HepG2 (cell line): ENCODE data around the gene B9D2. TPM values are rescaled to one million over a fixed set of nuclear protein-coding genes. Genes with fewer than 3 reads are reported as not detected.

Source experiments
- ATAC-seq: fragments of 200-7000 bp; cut with Tn5 transposase; 3 replicates; pipeline ENCODE4 v1.9.1; 2020; ENCODE audit warnings: mild to moderate bottlenecking, moderate library complexity
- BruUV-seq: library from RNA; stranded (reverse); fragments of 400-500 nt; replicated peaks from 2 replicates; lab custom pipeline; 2021; lab: Mats Ljungman, UMichigan
- CTCF ChIA-PET: fragments of 300-600 bp; formaldehyde crosslinking; extraction: SDS; loops from one replicate; lab custom pipeline; 2021; ENCODE audit warnings: low total read pairs, inconsistent platforms, low intra/inter-chr PET ratio; lab: Yijun Ruan, JAX
- POLR2A ChIA-PET: fragments of 350-600 bp; sonication (Branson Sonifier 250); formaldehyde crosslinking; loops from one replicate; lab custom pipeline; 2020; ENCODE audit warnings: antibody characterized with exemption, inconsistent platforms; lab: Yijun Ruan, JAX
- DNase-seq: peaks from one replicate; pipeline ENCODE4 v3.0.0-alpha.2; 2015; ENCODE audit warnings: low spot score
- FAIRE-seq: peaks from 3 replicates; lab custom pipeline; 2011; peaks lifted over from hg19 to GRCh38; lab: Jason Lieb, UNC
- H2AFZ ChIP-seq: one replicate; pipeline ENCODE4 v1.6.1; 2011; ENCODE audit warnings: low read length, inconsistent platforms
- H3K27ac ChIP-seq: fragments of 300-600 bp; 3 replicates; pipeline ENCODE4 v1.8.0; 2011; ENCODE audit warnings: mixed run types, mild to moderate bottlenecking, mixed read lengths, low read length, inconsistent platforms; ENCODE audit not compliant: insufficient read depth; ENCODE audit errors: extremely low read length
- H3K27me3 ChIP-seq, 2 experiments: fragments of 200-600 bp in 1 of 2; 2 replicates in 1 of 2; 3 replicates in 1 of 2; pipeline versions ENCODE4 v1.6.0 to v1.8.0; 2011; ENCODE audit warnings: low read length in 2 of 2, mild to moderate bottlenecking in 2 of 2, moderate library complexity in 2 of 2, inconsistent platforms in 1 of 2; ENCODE audit not compliant: insufficient read depth in 2 of 2, control insufficient read depth in 1 of 2
- H3K36me3 ChIP-seq, 2 experiments: fragments of 200-600 bp in 1 of 2; replicated peaks in 1 of 2; 2 replicates in 1 of 2; 3 replicates in 1 of 2; pipeline versions ENCODE4 v1.5.1 to v1.8.0; 2011; ENCODE audit warnings: low read length in 2 of 2, inconsistent platforms in 1 of 2; ENCODE audit not compliant: insufficient read depth in 2 of 2, control insufficient read depth in 1 of 2
- H3K4me1 ChIP-seq: 2 replicates; pipeline ENCODE4 v1.5.1; 2012; ENCODE audit warnings: low read length, inconsistent platforms; ENCODE audit not compliant: insufficient read depth
- H3K4me2 ChIP-seq: 2 replicates; pipeline ENCODE4 v1.6.0; 2011; ENCODE audit warnings: low read depth, low read length, inconsistent platforms
- H3K4me3 ChIP-seq, 3 experiments: fragments of 200-600 bp in 1 of 3; sonication (generic), shearing (Covaris generic) in 1 of 3; replicated peaks in 1 of 3; 2 replicates each; pipeline ENCODE4 v1.5.1; 2011 to 2016; ENCODE audit warnings: low read length in 3 of 3, inconsistent platforms in 2 of 3, low read depth in 2 of 3, mild to moderate bottlenecking in 2 of 3, control low read depth in 1 of 3, mixed read lengths in 1 of 3; ENCODE audit not compliant: insufficient read depth in 1 of 3
- H3K79me2 ChIP-seq: one replicate; pipeline ENCODE4 v1.6.1; 2011; ENCODE audit warnings: low read length, inconsistent platforms; ENCODE audit not compliant: insufficient read depth
- H3K9ac ChIP-seq: 2 replicates; pipeline ENCODE4 v1.6.0; 2011; ENCODE audit warnings: mild to moderate bottlenecking, low read depth, low read length, inconsistent platforms; ENCODE audit not compliant: insufficient read depth
- H3K9me3 ChIP-seq: 2 replicates; pipeline ENCODE4 v1.5.1; 2012; ENCODE audit warnings: mild to moderate bottlenecking, low read length
- H4K20me1 ChIP-seq: 2 replicates; pipeline ENCODE4 v1.6.0; 2011; ENCODE audit warnings: inconsistent platforms, mild to moderate bottlenecking, low read length, moderate library complexity; ENCODE audit not compliant: insufficient read depth
- AGO2 ChIP-seq: fragments of 200-400 bp; formaldehyde crosslinking; optimal IDR thresholded peaks from 2 replicates; pipeline ENCODE3; 2017; ENCODE audit warnings: mild to moderate bottlenecking, low read depth, low read length, moderate library complexity
- PITX1 ChIP-seq: sonication (generic); formaldehyde crosslinking; IDR thresholded peaks from 2 replicates; pipeline ENCODE4 v1.5.1; 2020; ENCODE audit warnings: mild to moderate bottlenecking, missing genetic modification reagents
- ZFP36L1 ChIP-seq: sonication (generic); formaldehyde crosslinking; IDR thresholded peaks from 2 replicates; pipeline ENCODE4 v1.8.0; 2022; ENCODE audit warnings: mild to moderate bottlenecking, missing genetic modification reagents, moderate library complexity
- ZNF547 ChIP-seq: sonication (generic); formaldehyde crosslinking; IDR thresholded peaks from 2 replicates; pipeline ENCODE4 v1.5.1; 2020; ENCODE audit warnings: mild to moderate bottlenecking, missing genetic modification reagents
- WGBS: methylation state at CpG from one replicate; pipeline ENCODE4 v1.1.6; 2017; ENCODE audit warnings: low lambda C conversion rate; 5-methylcytosine and 5-hydroxymethylcytosine counted together
- in situ Hi-C: cut with HindIII; loops from 2 replicates; pipeline ENCODE4 v1.10.0; 2017; ENCODE audit warnings: low pct_unique_long_range_greater_than_20kb; ENCODE audit not compliant: extremely low pct_ligation_motif_present
- intact Hi-C: fragments of 100-400 bp; cut with micrococcal nuclease; formaldehyde crosslinking; loops from one replicate; pipeline ENCODE4 v1.10.0; 2022; ENCODE audit not compliant: unreplicated experiment
- polyA plus RNA-seq, 8 experiments: library from polyadenylated mRNA; depleted of rRNA in 3 of 8; stranded (reverse) in 7 of 8; unstranded in 1 of 8; fragments of >200 nt; fragmentation: Illumina TruSeq in 4 of 8; extraction: Trizol in 4 of 8; gene quantifications; 2 replicates each; pipeline versions ENCODE4 v1.2.1 to v1.2.3, GENCODE V29; 2011 to 2016; ENCODE audit warnings: low read depth in 4 of 8, missing spikeins in 1 of 8, mixed read lengths in 1 of 8; ENCODE audit not compliant: insufficient read depth in 1 of 8
- total RNA-seq, 5 experiments: library from RNA; depleted of rRNA; stranded (reverse); fragments of >200 nt; fragmentation: Illumina TruSeq; extraction: Trizol; gene quantifications; 2 replicates each; pipeline ENCODE4 v1.2.3, GENCODE V29; 2016; ENCODE audit warnings: low read depth in 1 of 5
- TF ChIP-seq, protein P1 (sequence below): sonication (generic); formaldehyde crosslinking; IDR thresholded peaks from 2 replicates; pipeline ENCODE4 v1.4.0; 2020; ENCODE audit warnings: missing genetic modification reagents

The B9D2 gene
- total and polyA plus RNA-seq, 2 of the 13 experiments (the other 11 are each of a cell fraction or from before 2014, with no cell fraction given), result 3.1 to 4.4 TPM

DNA sequence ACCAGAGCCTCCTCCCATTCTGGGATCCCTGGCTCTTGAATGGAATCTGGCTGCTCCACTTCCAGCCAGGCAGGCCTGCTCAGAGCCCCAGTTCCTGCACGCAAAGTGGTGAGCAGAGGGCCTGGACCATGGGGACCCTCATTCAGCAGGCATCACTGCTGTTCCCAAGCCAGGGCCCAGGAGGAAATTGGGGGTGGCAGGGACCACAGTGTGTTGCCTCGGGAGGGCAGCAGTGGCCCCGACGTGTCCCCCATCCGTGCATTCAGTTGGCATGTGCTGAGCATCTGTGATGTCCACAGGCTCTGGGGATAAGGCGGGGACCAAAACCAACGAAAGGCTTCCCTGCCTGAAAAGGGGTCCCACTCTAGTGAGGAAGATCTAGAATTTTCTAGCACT, 42.7 kb downstream of the B9D2 start:
- H3K27ac ChIP-seq, result peak overlapping the region; percentile 74
- CTCF ChIA-PET, result interaction anchor here (1.5 kb wide), 2 partner anchors 32 to 110 kb away, joined by 4 to 12 read pairs; partner anchors contain the start of gene TGFB1
- BruUV-seq, result no TSS peak
- intact Hi-C loops (no loop called here), in situ Hi-C loops (no loop called here)
- 98% methylated on average over 5 of the region's 7 CpGs for WGBS
- FAIRE-seq (no peak), DNase-seq (no peak), ATAC-seq (no peak)
- no peaks in the 10 kb centered on the region for H3K27me3 ChIP-seq
- H3K9me3 ChIP-seq, result no peaks in the 10 kb centered on the region
- TF ChIP-seq, protein P1, sequence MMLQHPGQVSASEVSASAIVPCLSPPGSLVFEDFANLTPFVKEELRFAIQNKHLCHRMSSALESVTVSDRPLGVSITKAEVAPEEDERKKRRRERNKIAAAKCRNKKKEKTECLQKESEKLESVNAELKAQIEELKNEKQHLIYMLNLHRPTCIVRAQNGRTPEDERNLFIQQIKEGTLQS (CRISPR knock-in tag), result no peak
- TF ChIP-seq ZNF547 (CRISPR knock-in tag) (0 out of 2 replicates have a peak, but pooled peaks have one; percentile 41), PITX1 (CRISPR knock-in tag) (no peak), AGO2 (peak; percentile 75)
- H3K4me2 ChIP-seq, result 0 out of 2 replicates have a peak overlapping the region, but pooled peaks have one; percentile 5
- peaks cover 11 to 34% of the 10 kb centered on the region in 2 experiments; a peak in 4 of 5 replicates for H3K36me3 ChIP-seq
- 0 out of 2 replicates have a peak overlapping the region, but pooled peaks have one; percentile 33 for H3K9ac ChIP-seq
- H2AFZ ChIP-seq, result no peak overlapping the region
- peaks cover 65% of the 10 kb centered on the region for H3K4me1 ChIP-seq
- peaks cover under 1% of the 10 kb centered on the region for H3K79me2 ChIP-seq
- POLR2A ChIA-PET, result interaction anchor here (0.8 to 6.2 kb wide), 10 partner anchors 11 to 119 kb away, joined by 3 to 73 read pairs (median 8); partner anchors contain the start of genes B9D2, CCDC97, HNRNPUL1 and TGFB1
- no peaks in the 10 kb centered on the region for H4K20me1 ChIP-seq
- no peak overlapping the region for H3K4me3 ChIP-seq

DNA sequence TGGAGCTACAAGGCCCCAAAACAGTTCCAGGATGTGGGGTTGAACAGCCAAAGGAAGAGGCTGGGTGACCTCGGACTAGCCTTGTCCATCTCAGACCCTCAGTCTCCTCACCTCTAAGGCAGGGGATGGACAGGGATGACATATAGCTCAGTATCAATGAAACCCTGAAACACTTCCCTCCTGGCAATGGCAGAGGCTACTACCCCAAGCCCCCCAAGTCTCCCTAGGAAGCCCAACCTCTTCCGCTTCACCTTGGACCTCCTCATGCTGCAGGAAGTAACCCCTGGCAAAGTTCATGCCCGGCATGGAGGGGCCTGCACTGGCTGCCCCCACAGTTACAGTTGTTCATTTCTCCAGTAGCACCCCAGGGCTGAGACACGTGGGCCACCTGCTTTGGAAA, 43.4 kb downstream of the B9D2 start:
- H3K27me3 ChIP-seq, result no peaks in the 10 kb centered on the region
- H3K27ac ChIP-seq, result peak overlapping the region; percentile 11
- peaks cover 13 to 37% of the 10 kb centered on the region in 2 experiments; a peak in 4 of 5 replicates for H3K36me3 ChIP-seq
- intact Hi-C loops (no loop called here), in situ Hi-C loops (no loop called here)
- DNase-seq, result no peak
- H3K4me2 ChIP-seq, result no peak overlapping the region
- ATAC-seq, result no peak
- no peak for TF ChIP-seq ZFP36L1 (CRISPR knock-in tag)
- TF ChIP-seq AGO2, result peak; percentile 1
- no peak overlapping the region for H2AFZ ChIP-seq
- peaks cover 59% of the 10 kb centered on the region for H3K4me1 ChIP-seq
- no peaks in the 10 kb centered on the region for H3K9me3 ChIP-seq
- no peak overlapping the region for H3K9ac ChIP-seq
- no peak overlapping the region for H3K4me3 ChIP-seq
- FAIRE-seq, result no peak
- H3K79me2 ChIP-seq, result no peaks in the 10 kb centered on the region
- ChIA-PET CTCF (no interaction called here), POLR2A (interaction anchor here (0.8 to 6.2 kb wide), 3 partner anchors 32 to 119 kb away, joined by 3 to 73 read pairs (median 5); partner anchors contain the start of genes B9D2 and TGFB1)
- 91% methylated on average over 3 of the region's 4 CpGs for WGBS
- no TSS peak for BruUV-seq
- H4K20me1 ChIP-seq, result no peaks in the 10 kb centered on the region
